Measurements from ENCODE around the gene MCM9.
"Not testable (repeated sequence)": the region's sequence is repeated elsewhere in the genome, so short reads cannot be mapped to it uniquely, and the experiment has no call there.

Gene MCM9

DNA sequence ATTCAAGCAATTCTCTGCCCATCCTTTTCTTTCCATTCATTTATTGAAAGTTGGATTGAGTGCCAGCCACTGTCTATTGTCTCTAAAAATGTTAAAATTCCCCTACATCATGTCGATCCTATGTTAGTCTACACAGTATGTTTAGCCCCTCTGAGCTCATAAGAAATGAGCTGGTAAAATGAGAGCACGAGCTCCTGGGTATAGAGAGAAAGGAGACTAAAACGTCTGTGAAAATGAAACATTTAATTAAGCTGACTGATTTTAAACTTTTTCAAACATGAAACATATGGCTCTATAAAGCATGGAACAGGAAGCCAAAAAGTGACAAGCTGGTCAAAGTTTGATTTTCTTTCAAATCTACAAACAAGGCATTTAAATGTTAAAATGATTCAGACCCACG, 145.0 kb downstream of the MCM9 start:
- DNase-seq, result no peak

DNA sequence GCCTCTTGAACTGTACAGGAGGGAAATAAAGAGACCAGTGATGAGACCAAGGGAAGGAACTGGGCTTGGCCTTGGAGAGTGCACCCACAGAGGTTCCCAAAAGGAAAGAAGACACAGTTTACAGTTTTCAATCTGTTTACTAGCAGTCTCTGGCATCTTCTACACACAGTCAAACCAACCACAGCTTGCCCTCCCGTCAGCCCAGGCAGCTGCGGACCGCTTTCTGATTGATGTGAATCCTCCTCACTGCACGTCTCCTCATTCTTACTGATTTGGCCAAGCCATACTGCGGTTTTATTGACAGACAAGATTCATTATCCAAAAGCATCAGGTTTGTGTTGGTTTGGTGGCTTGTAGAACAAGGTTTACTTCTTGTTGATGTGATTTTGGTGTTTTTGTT, 145.5 kb downstream of the MCM9 start:
- DNase-seq, result no peak

DNA sequence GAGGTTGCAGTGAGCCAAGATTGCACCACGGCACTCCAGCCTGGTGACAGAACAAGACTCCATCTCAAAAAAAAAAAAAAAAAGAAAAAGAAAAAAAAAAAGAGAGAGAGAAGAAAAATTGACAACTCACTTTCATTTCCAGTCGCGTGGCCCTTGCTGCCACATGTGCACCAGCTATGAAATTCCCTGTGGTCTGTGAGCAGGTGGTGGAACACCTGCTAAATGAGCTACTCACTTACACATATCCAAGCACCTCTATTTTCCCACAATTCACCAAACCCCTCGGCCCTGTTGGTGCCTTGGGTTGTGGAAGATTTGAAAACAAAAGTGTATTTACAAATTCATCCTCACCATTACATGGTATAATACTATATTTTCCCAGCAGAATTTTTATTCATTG, 146.3 kb downstream of the MCM9 start:
- DNase-seq, result no peak

DNA sequence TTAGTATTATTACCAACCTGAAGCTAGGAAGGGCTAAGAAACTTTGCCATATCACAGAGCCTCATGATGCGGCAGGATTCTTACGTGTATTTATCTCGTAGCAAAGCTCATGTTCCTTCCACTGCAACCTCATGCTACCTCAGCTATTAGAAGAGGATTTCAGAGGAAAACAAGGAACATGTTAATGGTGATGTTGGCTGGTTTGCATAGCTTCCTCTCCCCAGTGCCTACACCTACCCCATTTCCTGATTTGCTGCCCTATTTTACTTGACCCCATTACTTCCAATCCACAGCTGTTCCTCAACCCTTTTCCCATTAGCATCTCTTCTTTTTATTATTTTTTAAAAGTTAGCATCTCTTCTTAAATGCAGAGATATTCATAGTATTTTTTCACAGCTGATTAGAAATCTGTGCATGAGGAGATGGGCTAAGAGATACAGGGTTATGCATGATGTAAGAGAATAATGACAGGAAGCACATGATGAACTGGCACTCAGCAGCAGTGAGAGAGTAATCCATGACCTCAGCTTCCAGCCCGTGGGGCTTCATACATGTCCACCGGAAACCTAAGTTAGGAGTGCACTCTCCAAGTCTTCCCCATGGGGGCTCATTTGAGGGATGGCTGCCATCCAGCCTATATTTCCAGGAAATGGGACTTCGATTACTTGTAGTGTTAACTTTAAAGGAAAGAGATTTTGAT, 147.1 kb downstream of the MCM9 start:
- DNase-seq, result no peak

DNA sequence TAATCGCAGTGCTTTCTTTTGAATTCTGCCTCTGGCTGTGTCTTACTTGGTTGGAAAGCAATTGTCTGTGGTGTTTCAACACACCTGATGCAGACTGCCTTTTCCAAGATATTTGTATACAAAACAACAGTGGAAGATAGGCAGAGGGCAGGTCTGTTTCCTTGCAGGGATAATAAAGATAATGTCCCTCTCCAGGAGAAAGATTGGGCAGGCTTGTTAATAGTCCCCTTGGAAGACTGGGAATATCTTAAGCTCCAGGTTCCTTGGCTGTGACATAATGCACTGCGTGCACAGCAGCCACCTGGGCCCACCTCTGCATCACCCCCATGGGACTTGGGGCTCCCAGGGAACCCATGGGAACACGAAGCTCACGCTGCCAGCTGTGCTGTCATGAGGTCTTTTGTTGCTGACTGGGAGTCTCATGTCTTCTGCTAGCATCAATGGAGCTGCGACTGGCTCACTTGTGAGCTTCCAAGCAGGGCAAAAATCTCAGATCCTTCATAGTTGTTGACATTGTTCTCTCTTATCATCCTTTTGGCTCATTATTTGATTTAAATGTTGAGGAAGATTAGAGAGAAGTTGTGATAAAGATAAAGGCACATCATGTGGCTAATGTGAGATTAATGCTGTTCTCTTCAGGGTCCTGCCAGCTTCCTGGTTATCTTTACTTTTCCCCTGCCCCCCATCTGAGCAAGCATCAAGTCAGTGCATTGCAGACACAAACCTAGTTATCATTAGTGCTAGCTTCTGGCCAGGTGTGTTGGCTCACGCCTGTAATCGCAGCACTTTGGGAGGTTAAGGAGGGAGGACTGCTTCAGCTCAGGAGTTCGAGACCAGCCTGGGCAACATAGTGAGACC, 148.1 kb downstream of the MCM9 start:
- no peak for DNase-seq

DNA sequence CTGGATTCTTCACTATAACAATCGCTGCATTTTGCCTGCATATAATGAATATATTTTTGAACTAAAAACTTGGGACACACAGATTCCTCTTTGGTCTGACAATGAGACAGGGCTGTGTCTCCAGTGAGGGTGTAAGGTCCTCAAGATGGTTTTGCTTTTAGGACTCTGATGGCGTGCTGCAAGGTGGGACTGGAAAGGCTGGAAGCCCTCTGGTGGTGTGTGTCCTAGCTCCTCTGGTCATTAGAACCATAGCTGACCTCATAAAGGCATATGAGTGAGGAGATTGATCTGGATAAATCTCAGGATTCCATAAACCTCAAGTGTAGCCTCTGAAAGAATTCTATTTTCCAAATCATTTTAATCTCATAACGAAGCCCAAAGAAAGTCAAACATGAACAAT, 149.4 kb downstream of the MCM9 start:
- DNase-seq, result no peak

DNA sequence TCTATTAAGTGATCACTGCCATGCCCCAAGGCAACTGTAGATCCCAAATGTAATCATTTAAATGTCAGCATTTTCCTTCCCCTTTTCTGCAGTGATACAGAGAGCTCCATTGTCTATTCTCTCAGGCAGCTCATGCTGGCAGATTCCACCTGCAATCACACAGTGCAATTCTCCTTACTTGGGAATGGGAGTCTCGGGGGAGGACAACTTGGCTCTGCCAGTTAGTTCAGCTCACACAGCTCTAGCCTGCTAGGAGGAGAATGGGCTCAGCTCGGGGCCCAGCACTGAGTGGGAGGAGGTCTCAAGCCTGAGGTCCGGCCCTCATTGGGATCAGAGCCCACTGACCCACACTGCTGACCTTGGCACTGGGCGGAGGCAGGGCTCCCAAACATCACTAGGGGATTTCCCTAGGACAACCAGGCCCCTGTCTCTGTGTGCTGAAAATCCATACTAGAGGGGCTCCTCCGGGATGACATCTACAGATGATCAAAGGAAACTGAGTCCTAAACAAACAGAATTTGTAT, 150.3 kb downstream of the MCM9 start:
- DNase-seq, result no peak

DNA sequence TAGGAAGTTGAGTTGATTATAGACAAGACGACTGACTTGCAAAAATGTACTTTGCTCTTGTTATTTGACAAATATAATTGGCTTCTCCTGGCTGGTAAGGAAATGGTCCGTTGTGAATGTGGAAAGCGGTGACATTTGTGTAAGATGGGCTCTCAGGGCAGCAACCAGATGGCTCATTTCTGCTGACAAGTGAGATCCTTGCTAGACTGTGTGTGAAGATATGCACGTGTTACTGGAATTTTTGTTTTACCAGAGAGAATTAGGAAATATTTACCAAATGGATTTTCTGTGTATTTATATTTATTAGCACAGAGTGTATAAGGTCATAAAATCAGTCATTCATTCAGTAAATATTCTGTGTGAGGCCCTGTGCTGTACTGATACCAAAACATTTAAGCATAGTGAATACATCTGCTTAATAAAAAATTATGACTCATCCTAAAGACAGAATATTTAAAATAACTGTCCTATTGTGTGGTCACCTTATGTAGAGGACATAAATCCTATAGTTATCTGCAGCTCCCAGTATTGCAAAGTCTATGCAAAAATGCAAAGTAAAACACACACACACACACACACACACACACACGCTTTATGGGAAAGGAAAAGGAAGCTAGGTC, 150.9 kb downstream of the MCM9 start:
- DNase-seq, result no peak

DNA sequence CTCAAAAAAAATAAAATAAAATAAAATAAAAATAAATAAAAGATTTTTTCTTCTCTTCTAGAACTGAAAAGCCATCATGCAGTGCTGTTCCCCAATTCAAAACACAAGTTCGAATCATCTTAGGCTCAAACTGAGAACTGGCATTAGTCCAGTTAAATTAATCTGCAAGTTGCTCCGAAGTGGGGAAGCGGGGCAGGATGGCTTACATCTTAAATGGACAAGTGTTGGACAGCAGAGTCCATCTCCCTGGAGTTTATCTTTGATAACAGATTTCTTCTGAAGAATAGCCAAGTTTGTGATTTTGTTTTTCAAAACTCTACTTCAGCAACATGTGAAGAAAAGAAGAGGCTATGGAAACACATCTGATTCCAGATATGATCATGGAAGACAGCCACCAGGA, 152.3 kb downstream of the MCM9 start:
- DNase-seq, result no peak

DNA sequence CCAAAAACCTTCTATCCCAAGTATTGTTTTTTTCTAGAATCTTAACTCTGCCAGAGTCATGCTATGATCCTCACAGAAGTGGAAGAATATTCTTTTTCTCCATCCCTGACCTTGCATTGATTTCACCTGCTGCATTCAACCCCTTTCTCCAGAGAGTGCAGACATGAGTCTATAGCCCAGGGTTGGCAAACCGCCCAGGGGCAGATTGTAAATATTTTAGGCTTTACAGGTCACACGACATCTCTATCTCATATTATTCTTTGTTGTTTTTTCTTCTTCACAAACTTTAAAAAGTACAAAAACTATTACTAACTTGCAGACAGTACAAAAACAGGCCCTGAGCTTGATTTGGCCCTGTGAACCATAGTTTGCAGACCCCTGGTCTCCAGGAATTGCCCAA, 153.1 kb downstream of the MCM9 start:
- DNase-seq, result no peak

DNA sequence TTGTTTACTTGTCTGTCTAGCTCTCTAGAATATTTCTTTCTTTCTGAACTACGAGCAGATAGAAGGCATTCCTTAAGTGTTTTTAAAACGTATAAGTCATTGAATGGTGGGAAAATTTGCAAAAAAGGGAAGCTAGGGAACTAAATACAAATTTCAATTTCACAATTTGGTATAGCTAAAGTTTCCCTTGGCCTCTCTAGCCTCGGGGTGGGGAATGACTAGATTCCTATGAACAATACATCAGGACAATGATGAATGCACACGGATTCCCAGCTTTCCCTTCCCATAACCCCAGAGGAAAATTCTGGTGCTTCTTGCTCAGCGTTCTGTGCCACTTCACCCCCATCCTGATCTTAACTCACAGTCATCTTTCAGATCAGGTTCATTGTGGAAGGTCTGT, 154.3 kb downstream of the MCM9 start:
- DNase-seq, result no peak

DNA sequence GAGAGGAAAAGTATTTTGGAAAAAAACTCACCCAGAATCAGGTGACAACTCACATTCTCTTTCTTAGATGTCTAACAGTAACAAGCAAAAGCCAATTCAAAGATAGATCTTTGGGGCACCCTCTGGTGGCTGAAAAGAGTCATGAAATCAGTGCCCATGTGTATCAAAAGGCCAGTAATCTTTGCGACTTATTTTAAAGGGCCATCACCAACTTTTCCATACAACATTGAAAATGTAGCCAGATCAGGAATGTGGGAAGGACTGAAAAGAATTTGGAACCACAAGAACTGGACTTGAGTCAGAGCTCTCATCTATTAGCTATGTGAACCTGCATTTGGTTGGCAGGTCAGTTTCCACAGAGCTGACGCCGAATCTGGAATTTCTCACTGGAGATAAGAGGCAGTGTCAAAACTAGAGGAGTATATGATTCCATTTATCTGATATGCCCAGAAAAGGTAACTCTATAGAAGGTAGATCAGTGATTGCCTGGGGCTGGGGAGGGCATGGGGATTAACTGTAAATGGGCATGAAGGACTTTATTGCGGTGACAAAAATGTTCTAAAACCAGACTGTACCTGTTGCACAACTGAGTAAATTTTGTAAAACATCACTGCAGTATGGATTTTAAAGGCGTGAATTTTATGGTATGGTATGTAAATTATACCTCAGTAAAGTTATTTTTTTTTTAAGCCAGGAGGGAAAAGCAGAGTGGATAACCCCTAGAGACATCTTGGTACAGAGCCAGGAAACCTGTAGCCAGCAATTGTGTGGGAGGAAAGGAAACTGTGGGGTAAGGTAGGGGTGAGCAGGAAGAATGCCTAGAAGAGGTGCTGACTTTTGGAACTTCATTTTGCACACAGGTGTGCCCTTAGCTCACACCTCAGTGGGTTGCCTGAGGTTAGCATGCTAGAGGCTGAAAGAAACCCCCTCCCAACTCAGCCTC, 158.1 kb downstream of the MCM9 start:
- DNase-seq, result peak; percentile 27

DNA sequence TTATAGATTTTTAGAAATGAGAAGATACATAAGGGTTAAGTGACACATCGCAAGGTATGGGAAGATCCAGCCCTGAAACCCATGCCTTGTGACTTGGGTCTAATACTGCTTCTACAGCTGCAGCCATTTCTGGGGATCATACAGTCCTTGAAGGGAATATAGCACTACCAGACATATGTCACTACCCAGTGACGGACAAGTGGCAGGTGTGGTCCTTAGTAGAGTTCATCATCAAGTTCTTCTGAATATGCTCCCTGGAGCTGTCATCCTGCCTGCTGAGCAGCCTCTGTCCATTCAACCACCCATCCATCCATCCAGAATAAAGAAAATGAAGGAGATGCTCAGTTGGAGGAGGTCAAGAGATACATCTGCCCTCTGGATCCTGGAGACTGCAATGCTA, 159.6 kb downstream of the MCM9 start:
- DNase-seq, result no peak

DNA sequence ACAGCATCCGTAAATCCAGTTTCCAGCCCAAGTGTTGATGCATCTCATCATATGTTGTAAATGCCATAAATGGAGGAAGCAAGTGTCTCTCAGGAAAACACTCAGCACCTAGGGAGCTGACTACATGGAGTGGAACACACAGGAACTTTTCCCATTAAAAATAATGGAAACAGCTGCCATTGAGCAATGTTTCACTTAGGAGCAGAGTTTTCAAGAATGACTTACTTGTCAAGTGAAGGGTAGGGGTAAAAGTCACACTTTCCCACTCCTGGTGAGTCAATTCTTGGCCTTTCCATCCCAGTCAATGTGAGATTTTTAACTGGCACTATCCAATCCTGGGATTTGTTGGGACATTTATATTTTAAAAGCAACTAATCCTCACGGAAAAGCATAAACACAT, 160.4 kb downstream of the MCM9 start:
- no peak for DNase-seq

DNA sequence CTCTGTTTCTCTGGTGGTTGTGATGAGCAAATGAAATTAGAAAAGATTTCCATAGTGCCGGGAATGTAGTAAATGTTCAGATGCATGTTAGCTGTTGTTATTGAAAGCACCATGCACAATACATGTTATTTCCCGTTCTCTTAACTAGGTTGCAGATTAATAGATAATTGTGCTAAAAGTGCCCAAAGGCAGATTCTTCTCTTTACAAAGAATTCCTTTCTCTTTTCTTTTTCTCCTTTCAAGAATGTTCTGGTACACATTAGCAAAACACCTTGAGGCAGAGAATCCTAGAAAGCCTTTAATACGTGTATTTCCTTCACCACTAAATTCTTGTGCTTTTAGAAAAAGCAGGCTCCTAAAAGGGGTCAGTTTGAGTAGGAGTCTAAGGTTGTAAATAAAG, 162.1 kb downstream of the MCM9 start:
- no peak for DNase-seq

DNA sequence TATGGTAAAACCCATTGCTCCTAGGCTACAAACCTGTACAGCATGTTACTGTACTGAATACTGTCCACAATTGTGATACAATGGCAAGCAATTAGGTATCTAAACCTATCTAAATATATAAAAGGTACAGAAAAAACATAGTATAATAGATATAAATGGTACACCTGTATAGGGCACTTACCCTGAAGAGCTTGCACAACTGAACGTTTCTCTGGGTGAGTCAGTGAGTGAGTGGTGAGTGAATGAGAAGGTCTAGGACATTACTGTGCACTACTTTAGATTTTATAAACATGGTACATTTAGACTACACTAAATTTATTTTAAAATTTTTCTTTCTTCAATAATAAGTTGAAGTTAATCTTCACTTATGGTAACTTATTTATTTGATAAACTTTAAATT, 163.7 kb downstream of the MCM9 start:
- no peak for DNase-seq

DNA sequence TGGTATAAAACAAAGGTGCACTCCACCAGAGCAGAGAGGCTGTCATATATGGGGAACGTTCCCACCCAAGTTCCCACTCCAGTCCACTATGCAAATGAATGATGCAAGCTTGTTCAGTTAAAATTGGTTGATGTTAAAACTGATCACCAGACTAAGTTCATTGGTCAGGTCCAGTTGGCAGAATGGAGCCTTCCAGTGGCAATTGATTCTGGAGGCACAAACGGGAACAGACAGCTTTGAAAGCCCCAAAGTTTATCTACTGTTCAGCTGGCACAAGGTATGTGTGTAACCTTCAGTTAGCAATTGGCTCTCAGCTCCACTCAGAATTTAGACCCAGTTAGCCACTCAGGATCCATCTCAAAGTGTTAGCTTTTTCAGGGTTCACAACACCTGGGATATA, 164.1 kb downstream of the MCM9 start:
- no peak for DNase-seq

DNA sequence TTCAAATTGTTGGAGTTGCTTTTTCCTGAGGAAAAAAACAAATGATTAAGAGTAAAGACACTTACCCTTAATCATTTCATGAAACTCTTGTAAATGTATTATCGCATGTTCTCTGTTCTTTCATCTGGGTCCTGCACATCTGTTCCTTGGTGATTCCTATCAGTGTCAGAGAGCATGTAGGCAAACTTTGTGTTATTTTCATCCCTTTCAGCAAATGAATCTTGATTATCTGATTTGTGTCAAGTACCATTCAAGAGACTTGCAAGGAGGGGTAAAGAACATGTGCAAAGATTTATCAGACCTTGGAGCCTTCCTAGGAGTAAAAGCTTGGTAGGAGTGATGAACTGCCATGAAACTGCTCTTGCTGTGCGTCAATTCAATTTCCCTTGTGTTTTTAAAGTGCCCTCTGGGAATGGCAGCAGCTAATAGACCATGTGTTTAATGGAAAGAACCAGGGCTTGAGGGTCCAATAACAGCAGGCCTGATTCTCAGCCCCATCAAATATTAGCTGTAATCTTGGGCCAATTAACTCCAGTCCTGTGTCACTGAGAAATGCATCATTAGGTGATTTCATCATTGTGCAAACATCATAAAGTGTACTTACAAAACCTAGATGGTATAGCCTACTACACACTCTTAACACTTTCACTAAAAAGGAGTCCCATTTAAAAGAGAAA, 164.7 kb downstream of the MCM9 start:
- DNase-seq, result no peak

DNA sequence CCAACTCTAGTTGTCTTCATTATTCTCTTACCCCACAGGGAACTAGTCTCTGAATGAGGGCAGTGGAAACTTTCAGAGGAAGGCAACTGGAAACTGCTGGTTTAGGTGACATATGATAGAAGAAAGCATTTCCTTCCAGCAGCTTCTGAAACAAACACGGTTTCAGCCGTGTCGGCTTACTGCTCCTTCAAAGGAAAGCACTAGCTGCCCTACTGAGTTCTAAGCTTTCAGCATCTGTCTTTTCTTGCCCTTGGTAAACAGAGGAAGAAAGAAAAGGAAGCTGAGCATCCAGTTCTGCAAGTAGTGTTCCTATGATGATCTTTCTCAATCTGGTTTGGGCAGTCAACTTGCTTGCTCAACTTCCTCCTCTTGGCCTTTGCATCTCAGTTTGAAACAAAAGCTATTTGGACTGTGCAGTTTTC, 166.0 kb downstream of the MCM9 start:
- DNase-seq, result no peak

DNA sequence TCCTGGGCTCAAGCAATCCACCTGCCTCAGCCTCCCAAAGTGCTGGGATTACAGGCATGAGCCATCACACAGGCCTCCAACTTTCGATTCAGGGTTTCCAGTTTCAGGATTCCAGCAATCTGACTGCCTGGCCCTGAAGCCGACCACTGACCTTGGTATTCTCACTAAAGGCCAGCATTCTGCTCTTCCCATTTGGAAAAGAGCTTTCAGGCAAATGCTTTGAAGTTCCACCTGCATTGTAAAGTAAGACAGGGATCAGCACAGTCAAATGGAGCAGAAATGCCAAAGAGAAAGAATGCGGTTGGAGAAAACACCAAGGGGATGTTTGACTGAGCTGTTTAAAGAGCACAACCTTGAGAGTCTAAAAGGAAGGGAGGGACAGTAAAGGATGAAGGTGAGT, 166.5 kb downstream of the MCM9 start:
- no peak for DNase-seq

DNA sequence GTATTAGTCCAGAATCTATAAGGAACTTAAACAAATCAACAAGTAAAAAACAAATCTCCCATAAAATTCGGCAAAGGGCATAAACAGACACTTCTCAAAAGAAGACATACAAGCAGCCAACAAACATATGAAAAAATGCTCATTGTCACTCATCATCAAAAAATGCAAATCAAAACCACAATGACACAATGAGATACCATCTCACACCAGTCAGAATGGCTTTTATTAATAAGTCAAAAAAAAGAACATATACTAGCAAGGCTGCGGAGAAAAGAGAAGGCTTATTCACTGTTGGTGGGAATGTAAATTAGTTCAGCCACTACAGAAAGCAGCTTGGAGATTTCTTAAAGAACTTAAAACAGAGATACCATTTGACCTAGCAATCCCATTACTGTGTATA, 169.6 kb downstream of the MCM9 start:
- not testable (repeated sequence) for DNase-seq

DNA sequence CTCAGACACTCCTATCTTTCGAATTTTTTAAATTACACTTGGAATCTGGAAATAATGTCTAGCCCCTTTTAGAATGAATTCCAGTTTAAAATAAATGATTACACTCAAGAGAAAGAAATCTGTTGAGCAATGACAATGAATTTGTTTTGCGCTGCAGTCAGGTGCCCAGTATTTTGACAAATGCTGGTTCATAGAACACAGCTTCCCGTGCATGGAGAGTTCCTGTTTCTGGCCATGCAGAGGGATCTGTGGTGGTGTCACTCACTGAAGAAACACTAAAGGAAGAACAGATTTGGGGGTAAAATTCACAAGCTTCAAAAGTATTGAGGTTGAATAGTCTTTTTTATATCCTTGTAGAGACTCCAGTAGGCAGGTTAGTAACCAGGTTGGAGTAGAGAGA, 170.2 kb downstream of the MCM9 start:
- no peak for DNase-seq

Measured in stimulated activated naive CD4-positive, alpha-beta T cell treated with Interleukin-2 at 50 U/mL for 16 hours (primary cell).